Ovary (tissue), 3 donors: ENCODE results near the gene TP63.

ENCODE experiments used
- EP300 ChIP-seq: sonication (generic); formaldehyde crosslinking; IDR thresholded peaks from one replicate; pipeline ENCODE4 v1.6.1; 2017; ENCODE audit warnings: antibody characterized with exemption
- POLR2A ChIP-seq: fragments of 450-650 bp; IDR thresholded peaks from one replicate; pipeline ENCODE4 v1.6.1; 2017; ENCODE audit warnings: antibody characterized with exemption, mild to moderate bottlenecking, moderate library complexity
- TF ChIP-seq, protein P1 (sequence below), 3 donors: fragments of 450-650 bp in 2 of 3; fragments of 200-600 bp in 1 of 3; IDR thresholded peaks; one replicate each; pipeline versions ENCODE4 v1.5.1 to v1.8.0; 2016 to 2022; ENCODE audit warnings: antibody characterized with exemption in 3 of 3, mild to moderate bottlenecking in 1 of 3
- donor health status: DM: no; HTN: no; CAD: no.

DNA sequence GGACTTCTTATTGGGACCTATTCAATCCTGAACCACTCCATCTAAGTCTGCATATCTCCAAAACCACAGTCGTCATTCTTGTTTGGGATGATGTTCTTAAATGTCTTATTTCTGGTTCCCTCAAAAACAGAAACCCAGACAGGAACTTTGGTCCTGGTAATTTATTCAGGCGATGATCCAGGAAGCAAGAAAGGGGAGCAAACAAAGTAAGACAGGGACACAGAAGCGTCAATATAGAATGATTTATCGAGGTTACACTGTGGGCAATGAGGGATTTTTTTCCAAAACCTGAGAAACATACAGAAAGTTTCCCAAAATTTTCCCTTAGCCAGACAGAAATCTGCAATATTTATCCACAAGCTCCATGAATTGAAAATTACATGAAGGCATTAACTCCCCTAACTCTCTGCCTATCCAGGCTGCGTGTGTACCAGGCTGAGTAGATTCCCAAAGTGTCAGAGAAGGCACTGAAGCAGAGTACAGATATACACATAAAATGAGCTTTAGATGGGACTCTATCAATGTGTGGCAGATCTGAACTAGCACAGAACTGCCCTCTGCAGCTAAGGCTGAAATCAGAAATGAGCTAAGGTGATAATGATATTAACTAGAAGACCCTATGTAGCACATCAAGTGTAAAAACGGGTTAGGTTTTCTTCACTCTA lies 43.2 kb downstream of the TP63 start:
- TF ChIP-seq, protein P1, sequence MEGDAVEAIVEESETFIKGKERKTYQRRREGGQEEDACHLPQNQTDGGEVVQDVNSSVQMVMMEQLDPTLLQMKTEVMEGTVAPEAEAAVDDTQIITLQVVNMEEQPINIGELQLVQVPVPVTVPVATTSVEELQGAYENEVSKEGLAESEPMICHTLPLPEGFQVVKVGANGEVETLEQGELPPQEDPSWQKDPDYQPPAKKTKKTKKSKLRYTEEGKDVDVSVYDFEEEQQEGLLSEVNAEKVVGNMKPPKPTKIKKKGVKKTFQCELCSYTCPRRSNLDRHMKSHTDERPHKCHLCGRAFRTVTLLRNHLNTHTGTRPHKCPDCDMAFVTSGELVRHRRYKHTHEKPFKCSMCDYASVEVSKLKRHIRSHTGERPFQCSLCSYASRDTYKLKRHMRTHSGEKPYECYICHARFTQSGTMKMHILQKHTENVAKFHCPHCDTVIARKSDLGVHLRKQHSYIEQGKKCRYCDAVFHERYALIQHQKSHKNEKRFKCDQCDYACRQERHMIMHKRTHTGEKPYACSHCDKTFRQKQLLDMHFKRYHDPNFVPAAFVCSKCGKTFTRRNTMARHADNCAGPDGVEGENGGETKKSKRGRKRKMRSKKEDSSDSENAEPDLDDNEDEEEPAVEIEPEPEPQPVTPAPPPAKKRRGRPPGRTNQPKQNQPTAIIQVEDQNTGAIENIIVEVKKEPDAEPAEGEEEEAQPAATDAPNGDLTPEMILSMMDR (IDR thresholded peaks at IDR 0.05): no peak
- no peak for TF ChIP-seq POLR2A
- no peak for TF ChIP-seq EP300
